HFFc6 (cell line): ENCODE results near the gene GADD45G. TPM values are rescaled to one million over a fixed set of nuclear protein-coding genes. Genes with fewer than 3 reads are reported as not detected.

ENCODE experiments used
- DNase-seq: peaks from one replicate; pipeline ENCODE4 v3.0.0-alpha.2; 2018
- H3K27ac Mint-ChIP-seq: 2 replicates; pipeline ENCODE4 v1.8.0; 2020; ENCODE audit warnings: mild to moderate bottlenecking, mixed read lengths
- H3K27me3 Mint-ChIP-seq: 2 replicates; pipeline ENCODE4 v1.8.0; 2021; ENCODE audit warnings: mild to moderate bottlenecking, moderate library complexity, mixed read lengths; ENCODE audit not compliant: insufficient read depth
- H3K36me3 Mint-ChIP-seq: 2 replicates; pipeline ENCODE4 v1.8.0; 2021; ENCODE audit warnings: low read depth, mixed read lengths
- H3K4me1 Mint-ChIP-seq: 2 replicates; pipeline ENCODE4 v1.8.0; 2020; ENCODE audit warnings: low read depth, mixed read lengths
- H3K4me3 Mint-ChIP-seq: 2 replicates; pipeline ENCODE4 v1.8.0; 2020; ENCODE audit warnings: mild to moderate bottlenecking, moderate library complexity, mixed read lengths
- H3K9me3 Mint-ChIP-seq: 2 replicates; pipeline ENCODE4 v1.8.0; 2020; ENCODE audit warnings: mild to moderate bottlenecking, mixed read lengths
- CTCF ChIP-seq: fragments of 200-600 bp; sonication (generic); IDR thresholded peaks from 2 replicates; pipeline ENCODE4 v1.5.0; 2021; ENCODE audit warnings: antibody characterized with exemption, mild to moderate bottlenecking
- total RNA-seq, 6 experiments: library from RNA; stranded (reverse); fragmentation: NEBNext Ultra II Directional; extraction: Animal tissue kit (Norgen Biotek cat#: 25700); gene quantifications; 2 replicates in 1 of 6; 3 replicates in 5 of 6; pipeline ENCODE4 v1.2.3, GENCODE V29; 2021

The GADD45G gene
- total RNA-seq, 6 experiments from 2014 or later, result 0.16 to 0.38 (median 0.24) TPM; not detected in 2

GRCh38 chr9:89655056-89655989, 50.5 kb downstream of the GADD45G start:
- Mint-ChIP-seq H3K36me3 (no peaks in the 10 kb centered on the region), H3K4me1 (no peaks in the 10 kb centered on the region), H3K27ac (no peak overlapping the region), H3K9me3 (peaks cover 25% of the 10 kb centered on the region), H3K4me3 (no peak overlapping the region), H3K27me3 (peaks cover 8% of the 10 kb centered on the region; the same call in 1 of the 2 replicates)
- TF ChIP-seq CTCF, result no peak
- no peak for DNase-seq

Other genes starting within 250 kb of the GADD45G start
- not detected for gene SEMA4D, start 106.9 kb upstream of the GADD45G start, total RNA-seq